HG03095 (cell line): ENCODE measurements around the gene AANAT.
"Not testable (repeated sequence)": the region's sequence is repeated elsewhere in the genome, so short reads cannot be mapped to it uniquely, and the experiment has no call there.

Experiments used
- ATAC-seq: cut with Tn5 transposase; IDR thresholded peaks from one replicate; pipeline ENCODE4 v1.9.1; 2021; ENCODE audit warnings: moderate library complexity; ENCODE audit not compliant: unreplicated experiment

The AANAT gene

DNA sequence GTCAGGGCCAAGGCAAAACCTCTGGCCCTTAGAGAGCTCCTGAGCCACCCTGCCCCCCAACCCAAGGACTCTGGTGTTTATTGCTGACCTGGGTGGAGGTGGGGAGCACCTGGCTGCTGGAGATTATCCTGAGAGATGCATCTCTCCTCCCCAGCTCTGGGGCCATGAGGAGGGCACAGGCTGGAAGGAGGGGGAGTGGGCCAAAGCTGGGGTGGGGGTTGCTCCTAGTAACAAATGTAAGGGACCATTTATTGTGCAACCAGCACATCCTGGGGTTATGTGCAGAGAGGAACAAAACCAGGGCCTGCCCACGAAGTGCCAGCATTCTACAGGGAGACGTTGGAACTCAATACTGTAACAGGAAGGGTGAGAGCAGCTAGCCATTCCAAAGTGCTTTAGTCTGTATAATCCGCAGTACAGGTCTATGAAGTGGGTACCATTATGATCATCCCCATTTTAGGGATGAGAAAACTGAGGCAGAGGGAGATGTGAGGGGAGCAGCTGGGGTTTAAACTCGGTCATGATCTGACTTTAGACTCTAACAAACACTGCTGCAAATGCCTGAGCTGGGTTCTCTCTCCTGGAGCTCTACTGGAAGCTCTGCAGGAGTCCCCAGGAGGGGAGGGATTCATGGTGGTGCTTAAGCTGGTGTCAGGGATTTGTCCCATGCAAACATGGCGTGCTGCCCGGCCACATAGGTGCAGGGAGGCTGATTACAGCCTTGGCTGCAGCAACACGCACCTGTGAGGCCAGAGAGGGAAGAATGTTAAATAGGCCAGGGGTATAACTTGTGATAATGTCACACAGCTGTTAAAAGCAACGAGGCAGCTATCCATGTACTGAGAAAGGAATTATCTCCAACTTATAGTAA lies 35.2 kb downstream of the AANAT start:
- ATAC-seq = no peak

DNA sequence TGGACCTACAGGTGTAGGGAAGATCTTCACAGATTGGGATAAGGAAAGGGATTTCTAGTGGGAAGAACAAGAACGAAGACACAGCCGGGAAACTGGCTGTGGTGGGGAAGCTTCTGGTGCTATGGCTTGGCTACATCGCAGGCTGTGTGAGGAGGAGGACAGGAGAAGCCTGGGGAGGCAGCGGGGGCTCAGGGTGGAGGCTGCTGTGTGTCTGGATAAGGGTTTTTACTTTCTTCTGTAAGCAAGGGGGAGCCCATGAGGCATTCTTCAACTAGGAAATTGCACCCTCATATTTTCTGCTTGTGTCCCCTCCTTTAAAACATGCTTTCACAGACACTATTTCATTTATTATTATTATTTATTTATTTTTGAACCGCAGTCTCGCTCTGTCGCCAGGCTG lies 36.7 kb downstream of the AANAT start:
- ATAC-seq = no peak

DNA sequence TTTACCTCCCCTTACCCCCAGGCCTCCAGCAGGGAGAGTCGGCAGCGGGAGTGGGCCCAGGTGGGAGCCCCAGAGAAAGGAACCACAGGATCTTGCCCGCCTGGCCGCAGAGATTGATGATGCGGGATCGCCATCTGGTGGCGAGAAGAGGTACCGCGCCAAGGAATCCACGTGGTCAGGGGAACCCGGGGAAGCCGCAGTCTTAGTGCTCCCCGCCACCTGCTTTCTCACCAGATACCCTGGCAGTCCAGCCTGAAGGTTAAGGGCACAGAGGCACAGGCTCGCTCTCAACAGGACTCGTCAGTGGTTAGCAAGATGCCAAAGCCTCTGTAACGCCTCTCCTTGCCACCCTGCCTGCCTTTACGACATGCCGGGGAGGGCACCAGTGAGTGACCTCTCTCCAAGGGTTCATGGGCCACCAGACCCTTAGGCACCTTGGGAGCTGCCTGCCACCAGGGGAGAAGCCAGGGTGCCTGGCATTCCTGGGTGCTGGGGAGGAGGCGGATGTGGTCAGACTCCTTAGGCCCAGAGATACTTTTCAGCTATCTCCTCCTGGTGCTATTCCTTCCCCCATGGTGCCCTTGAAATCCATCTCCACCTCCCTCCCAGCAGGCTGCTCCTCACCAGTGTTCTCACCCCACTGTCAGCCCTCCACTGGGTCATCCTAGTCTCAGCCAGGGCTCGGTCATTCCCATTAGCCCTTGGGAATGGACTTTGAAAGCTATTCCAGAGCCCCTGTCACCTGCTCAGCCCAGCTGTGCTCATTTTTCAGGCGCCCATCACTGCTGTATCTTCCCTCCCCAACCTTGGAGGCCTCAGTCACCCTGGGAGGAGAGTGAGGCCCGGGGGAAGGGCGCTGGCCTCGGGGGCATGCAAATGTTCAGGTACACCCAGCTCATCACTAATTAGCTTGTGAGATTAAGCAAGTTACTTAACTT lies 39.3 kb downstream of the AANAT start:
- no peak for ATAC-seq

DNA sequence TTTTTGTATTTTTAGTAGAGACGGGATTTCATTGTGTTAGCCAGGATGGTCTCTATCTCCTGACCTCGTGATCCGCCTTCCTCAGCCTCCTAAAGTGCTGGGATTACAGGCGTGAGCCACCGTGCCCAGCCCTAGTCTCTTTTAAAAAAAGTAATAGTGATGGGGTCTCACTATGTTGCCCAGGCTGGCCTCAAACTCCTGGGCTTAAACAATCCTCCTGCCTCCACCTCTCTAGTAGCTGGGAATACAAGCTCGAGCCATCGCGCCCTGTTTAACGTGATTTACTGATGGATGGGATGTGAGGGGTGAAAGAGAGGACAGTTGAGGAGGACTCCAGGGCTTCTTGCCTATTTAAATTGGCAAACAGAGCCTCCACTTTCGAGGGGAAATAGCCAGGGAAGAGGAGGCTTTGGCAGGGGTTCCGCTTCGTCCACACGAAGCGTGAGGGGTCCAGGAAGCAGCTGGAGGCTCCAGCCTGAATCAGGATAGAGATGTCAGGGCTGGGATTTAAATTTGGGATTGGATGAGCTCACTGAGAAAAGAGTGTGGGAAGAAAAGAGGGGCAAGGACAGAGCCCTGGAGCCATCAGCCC lies 41.2 kb downstream of the AANAT start:
- ATAC-seq = not testable (repeated sequence)

DNA sequence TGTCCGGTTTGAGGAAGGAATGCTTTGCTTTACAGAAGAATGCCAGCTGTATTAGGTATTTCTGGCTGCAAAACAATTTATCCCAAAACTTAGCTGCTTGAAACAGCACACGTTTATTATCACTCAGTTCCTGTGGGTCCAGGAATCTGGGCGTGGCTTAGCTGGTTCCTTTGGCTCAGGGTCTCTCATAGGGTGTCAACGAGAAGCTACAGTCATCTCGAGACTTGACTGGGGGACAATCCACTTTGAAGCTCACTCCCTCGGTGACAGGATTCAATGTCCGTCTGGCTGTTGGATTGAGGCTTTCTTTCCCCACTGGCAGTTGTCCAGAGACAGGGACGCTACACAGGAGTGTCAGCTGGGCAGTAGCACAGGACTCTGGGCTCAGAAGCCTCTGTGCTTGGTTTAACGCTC lies 43.4 kb downstream of the AANAT start:
- ATAC-seq = no peak

DNA sequence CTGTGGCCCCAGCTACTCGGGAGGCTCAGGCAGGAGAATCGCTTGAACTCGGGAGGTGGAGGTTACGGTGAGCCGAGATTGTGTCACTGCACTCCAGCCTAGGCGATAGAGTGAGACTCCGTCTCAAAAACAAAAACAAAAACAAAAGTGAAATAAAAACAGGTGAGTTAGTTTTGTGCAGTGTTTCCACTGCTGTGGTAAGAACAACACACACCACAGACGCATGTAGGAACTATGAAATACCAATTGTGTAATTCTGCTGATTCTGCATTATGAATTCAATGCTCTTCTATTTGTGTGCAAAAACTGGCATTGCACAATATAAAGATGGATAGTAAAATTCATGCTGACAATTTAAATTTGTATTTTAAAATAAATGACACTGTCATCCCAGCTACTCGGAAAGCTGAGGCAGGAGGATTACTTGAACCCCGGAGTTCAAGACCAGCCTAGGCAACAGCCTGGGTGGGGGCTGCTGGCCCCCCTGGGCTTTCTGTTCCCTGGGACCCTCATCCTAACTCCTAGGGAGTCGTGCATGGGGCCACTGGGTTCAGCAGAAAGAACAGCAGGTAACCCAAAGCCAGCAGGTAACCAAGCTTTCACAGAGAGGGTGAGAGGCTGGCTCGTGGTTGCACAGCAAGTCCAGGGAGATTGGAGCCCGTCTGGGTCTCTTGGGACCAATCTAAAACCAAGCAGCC lies 44.4 kb downstream of the AANAT start:
- no peak for ATAC-seq

DNA sequence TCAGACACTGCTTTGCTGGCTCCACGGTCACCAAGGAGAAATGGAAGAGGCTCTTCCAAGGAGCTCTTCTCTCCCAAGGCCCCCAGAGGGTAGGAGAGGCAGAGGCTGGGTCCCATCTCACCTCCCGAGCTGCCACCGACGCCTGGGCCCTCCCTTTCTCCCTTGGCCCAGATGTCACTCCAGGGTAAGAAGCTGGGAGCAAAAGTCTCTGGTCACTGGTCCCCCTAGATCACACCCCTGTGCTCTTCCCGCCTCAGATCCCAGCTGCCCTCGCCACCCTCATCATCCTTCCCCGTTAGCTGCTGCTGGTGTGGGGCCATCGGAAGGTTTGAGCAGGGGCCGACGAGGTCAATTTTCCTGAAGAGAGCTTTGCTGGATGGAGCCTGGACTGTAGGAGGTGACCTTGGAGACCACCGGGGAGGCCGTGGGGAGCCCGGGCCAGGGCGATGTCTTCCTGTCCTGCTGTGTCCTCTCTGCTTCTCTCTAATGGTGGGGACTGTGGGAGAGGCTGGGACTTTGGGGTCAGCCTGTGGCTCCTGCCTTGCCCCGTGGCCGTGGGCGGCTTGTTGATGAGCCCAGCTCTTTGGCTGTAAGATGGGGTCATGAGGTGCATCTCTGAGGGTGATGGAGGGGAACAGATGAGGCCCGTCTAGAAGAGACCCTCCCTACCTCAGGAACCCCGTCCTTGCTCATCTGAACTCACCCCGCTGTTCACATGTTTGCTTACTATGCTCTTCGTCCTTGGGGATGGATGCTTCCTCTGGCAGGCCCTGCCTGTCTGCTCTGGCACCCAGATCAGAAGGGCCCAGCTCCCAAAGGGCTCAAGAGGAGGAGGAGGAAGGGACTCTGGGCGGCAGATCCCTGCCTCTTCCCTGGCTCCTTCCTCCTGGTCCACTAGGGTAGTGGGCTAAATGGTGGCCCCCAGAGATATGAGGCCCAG lies 45.2 kb downstream of the AANAT start:
- ATAC-seq = no peak

DNA sequence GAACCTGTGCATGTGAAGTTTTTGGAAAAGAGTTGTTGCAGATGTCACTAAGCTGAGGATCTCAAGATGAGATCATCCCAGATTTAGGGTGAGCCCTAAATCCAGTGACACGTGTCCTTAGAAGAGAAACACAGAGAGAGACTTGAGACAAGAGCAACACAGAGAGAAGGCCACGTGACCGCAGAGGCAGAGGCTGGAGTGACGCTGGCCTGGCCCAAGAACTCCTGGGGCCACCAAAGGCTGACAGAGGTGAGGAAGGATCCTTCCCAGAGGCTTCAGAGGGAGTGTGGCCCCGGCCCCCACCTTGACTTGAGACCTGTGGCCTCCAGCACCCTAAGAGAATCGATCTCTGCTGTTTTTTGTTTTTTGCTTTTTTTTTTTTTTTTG lies 45.9 kb downstream of the AANAT start:
- ATAC-seq = no peak

DNA sequence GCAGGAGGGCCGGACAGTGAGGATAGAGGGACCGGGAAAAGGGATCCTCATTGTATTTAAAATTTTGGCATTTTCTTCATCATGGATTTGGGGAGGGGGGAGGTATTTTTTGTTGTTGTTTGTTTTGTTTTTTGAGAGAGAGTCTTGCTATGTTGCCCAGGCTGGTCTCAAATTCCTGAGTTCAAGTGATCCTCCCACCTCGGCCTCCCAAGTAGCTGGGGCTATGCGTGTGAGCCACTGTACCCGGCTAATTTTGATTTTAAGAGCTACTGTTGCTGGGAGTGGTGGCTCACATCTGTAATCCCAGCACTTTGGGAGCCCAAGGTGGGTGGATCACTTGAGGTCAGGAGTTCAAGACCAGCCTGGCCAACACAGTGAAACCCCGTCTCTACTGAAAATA lies 47.0 kb downstream of the AANAT start:
- ATAC-seq = not testable (repeated sequence)

DNA sequence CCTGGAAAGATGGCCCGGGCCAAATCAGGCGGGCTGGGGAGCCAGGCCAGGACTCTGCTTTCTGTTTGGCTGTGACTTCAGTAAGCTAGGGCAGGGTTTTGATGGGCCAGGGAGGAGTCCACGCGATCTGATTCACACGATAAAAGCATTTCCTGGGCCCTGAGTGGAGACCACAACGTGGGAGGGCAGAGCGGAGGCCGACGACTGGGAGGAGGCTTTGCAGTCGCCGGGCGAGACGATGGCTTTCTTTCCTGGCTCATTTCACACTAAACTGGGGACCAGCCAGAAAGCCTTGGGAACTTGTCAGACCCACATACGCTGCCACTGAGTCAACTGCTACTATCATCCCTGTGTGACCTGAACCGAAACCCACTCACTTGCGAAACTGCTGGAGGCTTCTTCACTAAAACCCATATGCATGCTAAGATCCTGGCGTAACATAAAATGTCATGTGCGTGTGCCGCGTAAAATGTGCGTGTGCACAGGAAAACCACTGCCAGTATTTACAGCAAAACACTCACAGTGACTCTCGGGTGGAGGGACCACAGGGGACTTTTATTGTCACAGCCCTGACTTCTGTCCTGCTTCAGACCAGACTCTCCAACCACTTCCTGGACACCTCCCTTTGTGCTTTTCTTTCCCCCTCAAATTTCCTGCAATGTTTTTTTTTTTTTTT lies 48.0 kb downstream of the AANAT start:
- ATAC-seq = peak; percentile 43

DNA sequence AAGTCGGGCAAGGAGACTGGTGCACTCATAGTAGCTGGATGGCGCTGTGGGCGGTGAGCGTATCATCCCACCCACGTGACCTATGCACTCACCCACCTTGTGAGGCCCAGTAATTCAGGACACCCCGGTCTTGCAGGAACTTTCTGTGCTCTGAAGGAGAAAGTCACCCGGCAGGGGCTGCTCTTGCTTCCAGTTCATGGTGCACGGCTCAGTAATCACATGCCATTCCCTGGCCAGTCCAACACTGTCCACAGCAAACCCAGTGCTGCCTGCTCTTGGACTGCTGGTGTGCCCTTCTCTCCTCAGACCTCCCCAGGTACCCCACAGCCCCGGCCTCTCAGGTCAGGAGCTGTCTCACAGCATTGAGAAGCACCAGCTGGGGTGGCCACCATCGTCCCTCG lies 50.2 kb downstream of the AANAT start:
- ATAC-seq = no peak

DNA sequence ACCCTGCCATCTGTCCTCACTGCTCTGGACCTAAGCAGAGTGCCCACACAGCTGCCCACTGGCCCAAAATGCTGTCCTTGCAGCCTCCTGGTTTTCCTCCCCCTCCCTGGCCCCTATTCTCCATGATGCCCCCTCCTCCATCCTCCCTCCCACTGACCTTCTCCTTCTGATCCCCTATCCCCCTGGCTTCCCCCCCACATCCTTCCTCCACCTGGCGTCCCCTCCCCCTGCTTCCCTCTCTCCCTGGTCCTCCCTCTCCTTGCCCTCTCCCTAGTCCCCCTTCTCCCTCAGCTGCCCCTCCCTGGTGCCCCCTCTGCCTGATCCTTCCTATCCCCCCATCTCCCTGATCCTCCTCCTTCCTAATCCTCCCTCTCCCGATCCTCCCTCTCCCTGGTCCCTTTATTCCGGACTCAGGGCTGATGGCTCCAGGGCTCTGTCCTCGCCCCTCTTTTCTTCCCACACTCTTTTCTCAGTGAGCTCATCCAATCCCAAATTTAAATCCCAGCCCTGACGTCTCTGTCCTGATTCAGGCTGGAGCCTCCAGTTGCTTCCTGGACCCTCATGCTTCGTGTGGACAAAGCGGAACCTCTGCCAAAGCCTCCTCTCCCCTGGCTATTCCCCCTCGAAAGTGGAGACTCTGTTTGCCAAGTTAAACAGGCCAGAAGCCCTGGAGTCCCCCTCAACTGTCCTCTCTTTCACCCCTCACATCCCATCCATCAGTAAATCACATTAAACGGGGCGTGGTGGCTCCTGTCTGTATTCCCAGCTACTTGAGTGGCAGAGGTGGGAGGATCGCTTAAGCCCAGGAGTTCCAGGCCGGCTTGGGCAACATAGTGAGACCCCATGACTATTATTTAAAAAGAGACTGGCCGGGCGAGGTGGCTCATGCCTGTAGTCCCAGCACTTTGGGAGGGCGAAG lies 51.9 kb downstream of the AANAT start:
- no peak for ATAC-seq
